ENCODE results near the gene OR2AG1. TPM values are rescaled to one million over a fixed set of nuclear protein-coding genes. Genes with fewer than 3 reads are reported as not detected.

OR2AG1 gene
- total and polyA plus RNA-seq, 2 donors from 2014 or later: not detected

DNA sequence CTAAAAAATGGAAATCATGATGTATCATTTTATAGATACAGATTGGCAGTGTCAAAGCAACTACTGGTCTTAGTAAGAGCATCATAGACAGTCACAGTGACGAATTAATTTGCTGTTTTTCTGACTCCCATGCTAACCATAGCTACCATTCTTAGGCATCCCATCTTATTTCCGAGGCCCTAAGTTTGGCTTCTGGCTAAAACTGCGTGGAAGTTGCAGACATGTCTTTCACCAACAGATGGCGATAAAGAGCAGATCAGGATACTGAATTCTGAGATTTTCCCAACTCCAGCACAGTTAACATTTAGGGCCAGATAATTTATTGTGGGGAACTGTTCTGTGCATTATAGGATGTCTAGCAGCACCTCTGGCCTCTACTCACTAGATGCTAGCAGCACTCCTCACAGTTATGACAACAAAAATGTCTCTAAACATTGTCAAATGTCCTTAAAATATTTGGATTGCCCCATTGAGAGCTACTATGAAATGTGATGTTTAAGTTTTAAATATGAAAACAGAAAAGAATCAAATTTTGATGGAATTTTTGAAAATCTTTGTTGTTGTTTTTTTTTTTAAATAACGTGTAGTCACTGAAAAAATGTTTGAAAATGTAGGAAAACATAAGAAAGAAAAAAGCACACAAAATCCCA is 27.4 kb upstream of the OR2AG1 start:
- no peaks in the 10 kb centered on the region for H3K9me3 ChIP-seq (ENCODE audit: control insufficient read depth in 2 of 3, insufficient read depth in 1 of 3, low read length in 3 of 3)
- peak; percentile 8 for FAIRE-seq

GRCh38 chr11:6755953-6756347 is 26.9 kb upstream of the OR2AG1 start:
- no peak for TF ChIP-seq CTCF (IDR thresholded peaks at IDR 0.05; ENCODE audit: borderline replicate concordance, extremely low read depth, insufficient read depth)
- Histone ChIP-seq H3K4me1 (ENCODE audit: control insufficient read depth in 2 of 3, insufficient read depth in 2 of 3, low read depth in 1 of 3, low read length in 3 of 3) (no peaks in the 10 kb centered on the region), H3K27ac (ENCODE audit: low read depth in 2 of 2, low read length in 2 of 2) (no peak overlapping the region), H3K9ac (ENCODE audit: low read length in 3 of 3) (no peak overlapping the region), H3K9me3 (ENCODE audit: control insufficient read depth in 2 of 3, insufficient read depth in 1 of 3, low read length in 3 of 3) (no peaks in the 10 kb centered on the region), H3K36me3 (ENCODE audit: control insufficient read depth in 2 of 3, insufficient read depth in 3 of 3, low read length in 3 of 3) (no peaks in the 10 kb centered on the region), H3K27me3 (ENCODE audit: control insufficient read depth, insufficient read depth, low read length) (no peaks in the 10 kb centered on the region), H3K4me3 (ENCODE audit: low read length in 3 of 3) (no peak overlapping the region)
- DNase-seq (no peak), FAIRE-seq (no peak)
- intact Hi-C loops (cut with DNase I): no loop called here

More for the DNA sequence above, 27.4 kb upstream of the OR2AG1 start:
- peak in 3 of 5 donors; percentile 34 to 68 (median 66) for DNase-seq
- Histone ChIP-seq H3K4me1 (ENCODE audit: control insufficient read depth in 2 of 3, insufficient read depth in 2 of 3, low read depth in 1 of 3, low read length in 3 of 3) (no peaks in the 10 kb centered on the region), H3K4me3 (ENCODE audit: low read length in 3 of 3) (no peak overlapping the region), H3K9ac (ENCODE audit: low read length in 3 of 3) (no peak overlapping the region), H3K27ac (ENCODE audit: low read depth in 2 of 2, low read length in 2 of 2) (no peak overlapping the region), H3K36me3 (ENCODE audit: control insufficient read depth in 2 of 3, insufficient read depth in 3 of 3, low read length in 3 of 3) (no peaks in the 10 kb centered on the region), H3K27me3 (ENCODE audit: control insufficient read depth, insufficient read depth, low read length) (no peaks in the 10 kb centered on the region)
- intact Hi-C loops (cut with DNase I): no loop called here
- TF ChIP-seq CTCF (IDR thresholded peaks at IDR 0.05; ENCODE audit: borderline replicate concordance, extremely low read depth, insufficient read depth): peak; percentile 84

GRCh38 chr11:6757373-6757967 is 25.4 kb upstream of the OR2AG1 start:
- no peaks in the 10 kb centered on the region for H3K9me3 ChIP-seq (ENCODE audit: control insufficient read depth in 2 of 3, insufficient read depth in 1 of 3, low read length in 3 of 3)
- FAIRE-seq: peak; percentile 58
- no peak overlapping the region for H3K9ac ChIP-seq (ENCODE audit: low read length in 3 of 3)
- no peaks in the 10 kb centered on the region for H3K27me3 ChIP-seq (ENCODE audit: control insufficient read depth, insufficient read depth, low read length)
- peak; percentile 79 for TF ChIP-seq CTCF (IDR thresholded peaks at IDR 0.05; ENCODE audit: borderline replicate concordance, extremely low read depth, insufficient read depth)
- H3K4me1 ChIP-seq (ENCODE audit: control insufficient read depth in 2 of 3, insufficient read depth in 2 of 3, low read depth in 1 of 3, low read length in 3 of 3): no peaks in the 10 kb centered on the region
- intact Hi-C loops (cut with DNase I): no loop called here
- H3K4me3 ChIP-seq (ENCODE audit: low read length in 3 of 3): no peak overlapping the region
- no peaks in the 10 kb centered on the region for H3K36me3 ChIP-seq (ENCODE audit: control insufficient read depth in 2 of 3, insufficient read depth in 3 of 3, low read length in 3 of 3)
- H3K27ac ChIP-seq (ENCODE audit: low read depth in 2 of 2, low read length in 2 of 2): no peak overlapping the region
- peak in 4 of 5 donors; percentile 44 to 78 (median 61) for DNase-seq

Data from kidney (tissue), 14 donors.